Stimulated activated effector memory CD8-positive, alpha-beta T cell treated with anti-CD3 and anti-CD28 coated beads, Interleukin-12 subunit alpha, Interleukin-12 subunit beta, amount 100 ng/mL, for 72 hours (primary cell): ENCODE data around the gene SERHL2.
"Not testable (repeated sequence)": the region's sequence is repeated elsewhere in the genome, so short reads cannot be mapped to it uniquely, and the experiment has no call there.

Experiments
- ATAC-seq: fragments of 150-1000 bp; cut with Tn5 transposase; 2 replicates; pipeline ENCODE4 v1.10.0; 2021
- DNase-seq, 2 donors: peaks; one replicate each; pipeline ENCODE4 v3.0.0; 2021 to 2022; ENCODE audit warnings: low spot score in 2 of 2
- H3K27ac Mint-ChIP-seq: one replicate; pipeline ENCODE4 v1.8.0; 2022; ENCODE audit warnings: mild to moderate bottlenecking, mixed read lengths
- H3K36me3 Mint-ChIP-seq: one replicate; pipeline ENCODE4 v1.8.0; 2022; ENCODE audit warnings: mild to moderate bottlenecking, mixed read lengths
- H3K4me1 Mint-ChIP-seq: one replicate; pipeline ENCODE4 v1.8.0; 2022; ENCODE audit warnings: mixed read lengths
- H3K4me3 Mint-ChIP-seq: one replicate; pipeline ENCODE4 v1.8.0; 2022; ENCODE audit warnings: mild to moderate bottlenecking, mixed read lengths
- H3K9me3 Mint-ChIP-seq: one replicate; pipeline ENCODE4 v1.8.0; 2022; ENCODE audit warnings: mixed read lengths

SERHL2 gene

DNA sequence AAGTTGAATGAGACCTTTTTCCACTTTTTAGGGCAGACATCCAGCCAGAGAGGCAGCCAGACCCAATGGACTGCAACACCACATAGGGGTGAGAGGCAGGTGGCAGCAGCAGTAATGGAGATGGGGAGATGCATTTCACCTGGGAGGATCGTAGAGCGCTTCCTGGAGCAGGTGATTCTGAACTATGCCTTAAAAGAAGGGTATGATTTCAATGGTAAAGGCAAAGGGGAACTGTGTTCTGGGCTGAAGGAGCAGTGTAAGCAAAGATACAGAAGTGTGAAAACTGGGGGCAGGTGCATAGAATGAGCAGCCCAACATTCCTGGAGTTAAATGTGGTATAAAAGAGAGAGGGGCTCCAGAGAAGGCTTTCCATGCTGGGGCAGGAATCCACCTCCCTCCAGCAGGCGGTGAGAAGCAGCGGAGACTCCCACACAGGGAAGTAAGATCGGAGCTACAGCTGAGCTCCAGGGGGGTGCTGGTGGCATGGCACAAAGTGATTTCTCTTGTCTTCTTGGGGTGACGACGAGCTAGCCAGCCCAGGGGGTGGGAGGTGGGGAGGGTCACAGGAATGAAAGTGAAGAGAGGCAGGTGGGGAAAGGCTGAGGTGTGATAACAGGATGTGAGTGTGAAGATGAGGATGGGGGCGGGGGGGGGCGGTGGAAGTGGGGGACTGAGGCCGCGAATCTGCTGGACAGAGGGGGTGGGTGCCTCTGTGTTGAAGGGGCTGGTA is 4.3 kb upstream of the SERHL2 start:
- DNase-seq: no peak
- H3K27ac Mint-ChIP-seq: no peak overlapping the region

DNA sequence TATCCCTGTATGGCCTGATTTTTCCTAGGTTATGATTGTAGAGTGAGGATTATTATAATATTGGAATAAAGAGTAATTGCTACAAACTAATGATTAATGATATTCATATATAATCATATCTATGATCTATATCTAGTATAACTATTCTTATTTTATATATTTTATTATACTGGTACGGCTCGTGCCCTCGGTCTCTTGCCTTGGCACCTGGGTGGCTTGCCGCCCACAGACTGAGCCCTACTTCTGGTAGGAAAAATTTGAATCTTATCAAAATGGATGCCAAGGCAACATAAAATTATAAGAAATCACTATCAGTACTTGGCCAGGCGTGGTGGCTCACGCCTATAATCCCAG is 1.5 kb upstream of the SERHL2 start:
- ATAC-seq, H3K36me3 Mint-ChIP-seq, H3K9me3 Mint-ChIP-seq, DNase-seq: not testable (repeated sequence)
- peak overlapping the region; percentile 81 for H3K27ac Mint-ChIP-seq
- peak overlapping the region; percentile 76 for H3K4me3 Mint-ChIP-seq
- H3K4me1 Mint-ChIP-seq: peaks cover 20% of the 10 kb centered on the region

More for the DNA sequence above, 4.3 kb upstream of the SERHL2 start:
- H3K9me3 Mint-ChIP-seq: no peaks in the 10 kb centered on the region
- ATAC-seq: no peak
- H3K4me3 Mint-ChIP-seq: no peak overlapping the region
- peaks cover 20% of the 10 kb centered on the region for H3K4me1 Mint-ChIP-seq
- no peaks in the 10 kb centered on the region for H3K36me3 Mint-ChIP-seq

DNA sequence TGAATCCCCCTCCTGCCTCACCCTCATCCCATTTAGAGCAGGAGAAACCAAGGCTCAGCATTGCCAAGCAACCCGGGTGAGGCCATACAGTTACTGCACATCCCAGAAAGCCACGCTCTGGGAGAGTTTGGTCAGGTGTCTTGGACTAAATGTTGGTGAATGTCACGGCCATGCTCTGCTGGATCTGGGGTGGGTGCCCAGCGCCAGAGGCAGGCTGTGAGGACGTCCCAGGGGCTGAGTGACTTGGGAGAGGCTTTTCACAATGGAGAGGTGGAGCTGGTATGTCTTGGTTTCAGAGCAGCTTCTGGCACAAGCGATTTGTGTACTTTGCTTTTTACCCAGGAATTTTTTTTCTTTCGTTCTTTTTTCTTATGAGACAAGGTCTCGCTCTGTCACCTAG is 6.6 kb downstream of the SERHL2 start:
- H3K36me3 Mint-ChIP-seq: no peaks in the 10 kb centered on the region
- ATAC-seq: no peak
- no peak overlapping the region for H3K27ac Mint-ChIP-seq
- no peaks in the 10 kb centered on the region for H3K9me3 Mint-ChIP-seq
- DNase-seq: no peak
- H3K4me1 Mint-ChIP-seq: peaks cover 7% of the 10 kb centered on the region
- no peak overlapping the region for H3K4me3 Mint-ChIP-seq

DNA sequence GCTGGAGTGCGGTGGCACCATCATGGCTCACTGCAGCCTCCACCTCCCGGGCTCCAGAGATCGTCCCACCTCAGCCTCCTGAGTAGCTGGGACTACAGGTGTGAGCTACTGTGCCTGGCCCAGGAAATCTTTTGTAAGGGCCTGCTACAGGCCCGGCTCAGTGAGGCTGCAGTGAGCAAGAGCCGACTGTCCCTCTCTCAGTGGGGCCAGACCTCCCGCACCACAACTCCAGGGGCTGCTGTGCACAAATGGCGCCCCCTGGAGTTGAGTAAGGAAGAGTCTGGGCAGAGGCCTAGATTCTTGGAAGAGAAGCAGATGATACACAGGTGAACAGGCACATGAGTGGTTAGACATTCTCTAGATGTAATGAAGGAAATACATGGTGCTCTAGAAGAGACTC is 7.0 kb downstream of the SERHL2 start:
- ATAC-seq (peak; percentile 47), DNase-seq (no peak)
- no peak overlapping the region for H3K4me3 Mint-ChIP-seq
- H3K9me3 Mint-ChIP-seq: no peaks in the 10 kb centered on the region
- H3K36me3 Mint-ChIP-seq: no peaks in the 10 kb centered on the region
- H3K4me1 Mint-ChIP-seq: peaks cover 7% of the 10 kb centered on the region
- H3K27ac Mint-ChIP-seq: no peak overlapping the region

DNA sequence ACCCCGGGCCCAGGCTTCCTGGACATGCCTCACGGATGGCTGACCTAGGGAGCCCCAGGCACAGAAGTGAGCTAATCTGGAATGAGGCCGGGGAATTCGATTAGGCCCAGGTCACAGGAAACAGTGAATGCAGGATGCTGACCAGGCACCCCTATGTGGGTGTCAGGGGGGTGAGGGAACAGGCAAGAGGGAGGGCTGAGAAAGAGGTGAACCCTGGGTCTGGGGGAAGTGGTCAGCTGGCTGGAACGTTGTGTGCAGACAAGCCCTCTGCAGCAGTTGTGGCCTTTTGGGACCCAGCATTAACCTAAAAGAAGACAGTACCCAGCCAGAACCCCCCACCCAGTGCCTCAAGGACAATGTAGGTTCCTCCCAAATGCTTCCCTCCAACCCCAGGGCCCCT is 8.1 kb downstream of the SERHL2 start:
- peaks cover 7% of the 10 kb centered on the region for H3K4me1 Mint-ChIP-seq
- no peak overlapping the region for H3K4me3 Mint-ChIP-seq
- ATAC-seq (no peak), DNase-seq (no peak)
- H3K9me3 Mint-ChIP-seq: no peaks in the 10 kb centered on the region
- H3K36me3 Mint-ChIP-seq: no peaks in the 10 kb centered on the region
- H3K27ac Mint-ChIP-seq: no peak overlapping the region

DNA sequence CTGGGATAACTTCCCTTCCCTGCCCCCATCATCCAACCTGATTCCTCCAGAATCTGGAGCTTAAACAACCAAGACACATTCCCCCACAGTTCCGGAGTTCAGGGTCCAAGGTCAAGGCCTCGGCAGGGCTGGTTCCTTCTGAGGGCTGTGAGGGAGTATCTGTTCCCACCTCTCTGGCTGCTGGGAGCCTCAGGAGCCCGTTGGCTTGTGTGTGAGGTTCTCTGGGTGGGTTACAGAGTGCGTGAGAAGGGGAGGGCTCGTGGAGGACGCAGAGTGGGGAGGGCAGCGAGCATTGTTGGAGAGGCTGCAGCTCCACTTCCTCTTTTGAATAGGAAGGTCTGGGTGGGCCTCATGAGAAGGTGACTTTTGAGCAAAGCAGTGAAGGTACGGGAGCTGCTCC is 8.5 kb downstream of the SERHL2 start:
- no peak for ATAC-seq
- DNase-seq: no peak
- no peak overlapping the region for H3K4me3 Mint-ChIP-seq
- no peaks in the 10 kb centered on the region for H3K9me3 Mint-ChIP-seq
- H3K27ac Mint-ChIP-seq: no peak overlapping the region
- H3K4me1 Mint-ChIP-seq: peaks cover 7% of the 10 kb centered on the region
- H3K36me3 Mint-ChIP-seq: no peaks in the 10 kb centered on the region

DNA sequence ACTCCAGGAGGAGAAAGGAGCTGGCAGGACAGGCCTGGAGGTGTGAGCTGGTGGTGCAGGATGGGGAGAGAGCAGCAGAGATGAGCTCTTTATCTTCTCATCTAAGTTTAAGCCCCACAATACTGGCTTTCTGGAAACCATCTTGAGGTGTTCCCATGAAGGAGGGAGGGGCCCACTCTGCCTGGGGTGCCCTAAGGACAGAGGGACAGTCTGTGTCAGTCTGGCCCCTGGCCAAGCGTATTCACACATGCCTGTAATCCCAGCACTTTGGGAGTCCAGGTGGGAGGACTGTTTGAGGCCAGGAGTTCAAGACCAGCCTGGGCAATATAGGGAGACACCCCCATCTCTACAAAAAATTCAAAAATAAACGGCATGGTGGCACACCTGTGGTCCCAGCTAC is 8.9 kb downstream of the SERHL2 start:
- no peaks in the 10 kb centered on the region for H3K36me3 Mint-ChIP-seq
- no peaks in the 10 kb centered on the region for H3K9me3 Mint-ChIP-seq
- H3K27ac Mint-ChIP-seq: no peak overlapping the region
- ATAC-seq: no peak
- peaks cover 7% of the 10 kb centered on the region for H3K4me1 Mint-ChIP-seq
- no peak for DNase-seq
- H3K4me3 Mint-ChIP-seq: no peak overlapping the region

DNA sequence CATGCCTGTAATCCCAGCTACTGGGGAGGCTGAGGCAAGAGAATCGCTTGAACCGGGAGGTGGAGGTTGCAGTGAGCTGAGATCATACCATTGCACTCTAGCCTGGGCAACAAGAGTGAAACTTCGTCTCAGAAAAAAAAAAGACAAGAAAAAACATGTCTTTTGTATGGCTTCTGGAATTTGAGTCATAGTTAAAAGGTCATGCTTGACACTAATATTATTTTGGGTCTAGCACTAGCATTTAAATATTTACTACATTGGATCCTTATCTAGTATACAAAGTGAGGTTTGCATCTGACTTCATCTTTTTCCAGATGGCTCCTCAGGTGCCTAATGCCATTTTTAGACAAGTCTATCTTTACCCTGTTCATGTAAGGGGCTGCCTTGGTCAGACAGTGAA is 10.2 kb downstream of the SERHL2 start:
- not testable (repeated sequence) for H3K36me3 Mint-ChIP-seq, H3K27ac Mint-ChIP-seq, H3K9me3 Mint-ChIP-seq, DNase-seq, H3K4me3 Mint-ChIP-seq, H3K4me1 Mint-ChIP-seq, ATAC-seq

DNA sequence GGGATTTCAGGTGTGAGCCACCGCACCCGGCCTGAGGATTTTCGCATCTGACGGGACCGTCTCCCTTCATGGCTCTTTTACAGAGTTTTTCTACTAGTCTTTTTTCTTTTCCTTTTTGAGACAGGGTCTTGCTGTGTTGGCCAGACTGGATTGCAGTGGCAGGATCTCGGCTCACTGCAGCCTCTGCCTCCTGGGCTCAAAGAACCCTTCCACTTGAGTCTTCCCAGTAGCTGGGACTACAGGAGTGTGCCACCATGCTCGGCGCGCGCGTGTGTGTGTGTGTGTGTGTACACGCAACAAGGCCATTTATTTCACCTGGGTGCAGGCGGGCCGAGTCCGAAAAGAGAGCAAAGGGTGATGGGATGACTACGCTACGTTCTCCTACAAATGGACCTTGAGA is 10.9 kb downstream of the SERHL2 start:
- Mint-ChIP-seq H3K27ac (no peak overlapping the region), H3K36me3 (no peaks in the 10 kb centered on the region), H3K9me3 (no peaks in the 10 kb centered on the region), H3K4me1 (peaks cover 7% of the 10 kb centered on the region), H3K4me3 (no peak overlapping the region)
- ATAC-seq (no peak), DNase-seq (no peak)

DNA sequence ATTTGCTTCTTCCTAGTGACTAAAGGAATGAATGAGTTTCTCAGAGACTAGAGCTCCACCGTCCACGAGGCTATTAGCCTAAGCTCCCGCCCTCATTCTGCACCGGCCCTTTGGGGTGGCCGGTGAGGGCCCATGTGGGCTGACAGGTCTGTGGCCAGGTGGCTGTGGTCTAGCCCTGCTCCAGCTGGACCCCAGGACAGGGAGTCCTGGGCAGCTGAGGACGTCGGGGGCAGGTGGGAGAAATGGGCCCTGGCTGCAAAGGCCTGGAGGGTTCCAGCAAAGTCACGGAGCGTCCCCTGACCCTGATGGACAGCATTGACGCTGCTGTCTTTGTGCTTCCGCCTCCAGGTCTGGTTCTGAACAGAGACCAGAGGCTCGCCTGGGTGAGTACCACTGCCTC is 12.2 kb downstream of the SERHL2 start:
- no peak for ATAC-seq
- Mint-ChIP-seq H3K4me3 (no peak overlapping the region), H3K36me3 (peaks cover 10% of the 10 kb centered on the region), H3K9me3 (no peaks in the 10 kb centered on the region), H3K4me1 (peaks cover 3% of the 10 kb centered on the region), H3K27ac (no peak overlapping the region)
- no peak for DNase-seq

DNA sequence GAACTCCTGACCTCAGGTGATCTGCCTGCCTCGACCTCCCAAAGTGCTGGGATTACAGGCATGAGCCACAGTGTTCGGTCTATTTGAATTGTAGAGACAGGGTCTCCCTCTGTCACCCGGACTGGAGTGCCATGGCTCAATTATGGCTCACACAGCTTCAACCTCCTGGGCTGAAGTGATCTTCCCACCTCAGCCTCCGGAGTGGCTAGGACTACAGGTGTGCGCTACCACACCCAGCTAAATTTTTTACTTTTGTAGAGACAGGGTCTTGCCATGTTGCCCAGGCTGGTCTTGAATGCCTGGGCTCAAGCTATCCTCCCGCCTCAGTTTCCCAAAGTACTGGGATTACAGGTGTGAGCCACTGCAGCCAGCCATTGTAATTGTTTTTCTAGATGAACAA is 14.2 kb downstream of the SERHL2 start:
- not testable (repeated sequence) for H3K27ac Mint-ChIP-seq, H3K4me3 Mint-ChIP-seq, ATAC-seq, H3K4me1 Mint-ChIP-seq, H3K9me3 Mint-ChIP-seq, DNase-seq
- H3K36me3 Mint-ChIP-seq: peaks cover 30% of the 10 kb centered on the region

DNA sequence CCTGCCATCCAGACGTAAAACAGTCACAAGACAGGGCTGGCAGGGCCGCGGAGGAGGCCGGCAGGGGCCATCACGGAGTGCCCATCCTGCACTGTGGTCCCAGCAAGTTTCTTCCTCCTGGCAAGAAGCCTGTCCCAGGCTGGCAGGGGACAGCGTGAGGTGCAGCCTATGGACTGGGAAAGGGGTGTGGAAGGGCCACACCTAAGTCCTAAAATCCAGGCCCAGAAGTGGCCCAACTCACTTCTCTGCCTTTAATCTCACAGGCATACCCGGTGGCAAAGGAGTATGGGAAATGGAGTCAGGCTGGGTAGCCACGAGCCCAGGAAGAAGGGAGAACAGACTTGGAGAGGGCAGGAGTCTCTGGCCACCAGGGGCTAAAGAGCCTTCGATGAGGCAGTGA is 16.8 kb downstream of the SERHL2 start:
- peak overlapping the region; percentile 52 for H3K27ac Mint-ChIP-seq
- H3K4me3 Mint-ChIP-seq, ATAC-seq: not testable (repeated sequence)

DNA sequence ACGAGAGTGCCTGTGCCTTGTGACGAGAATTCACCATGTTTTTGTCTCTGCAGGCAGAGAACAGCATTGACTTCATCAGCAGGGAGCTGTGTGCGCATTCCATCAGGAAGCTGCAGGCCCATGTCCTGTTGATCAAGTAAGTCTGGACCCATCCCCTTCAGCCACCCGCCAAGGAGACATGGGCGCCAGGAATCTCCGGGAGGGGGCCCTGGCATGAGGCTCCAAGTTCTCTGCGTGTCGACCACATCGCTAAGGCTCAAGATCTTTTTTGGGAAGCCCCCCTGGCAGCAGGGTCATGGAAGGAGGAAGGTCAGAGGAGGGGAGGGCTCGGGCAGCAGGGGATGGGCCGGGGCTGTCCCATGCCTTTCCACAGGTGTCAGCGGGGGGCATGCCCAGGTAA is 17.3 kb downstream of the SERHL2 start:
- H3K9me3 Mint-ChIP-seq, H3K4me3 Mint-ChIP-seq, H3K4me1 Mint-ChIP-seq, ATAC-seq, DNase-seq: not testable (repeated sequence)
- Mint-ChIP-seq H3K36me3 (peaks cover 52% of the 10 kb centered on the region), H3K27ac (peak overlapping the region; percentile 52)

More for the DNA sequence above, 16.8 kb downstream of the SERHL2 start:
- H3K4me1 Mint-ChIP-seq, H3K9me3 Mint-ChIP-seq, DNase-seq: not testable (repeated sequence)
- peaks cover 48% of the 10 kb centered on the region for H3K36me3 Mint-ChIP-seq

DNA sequence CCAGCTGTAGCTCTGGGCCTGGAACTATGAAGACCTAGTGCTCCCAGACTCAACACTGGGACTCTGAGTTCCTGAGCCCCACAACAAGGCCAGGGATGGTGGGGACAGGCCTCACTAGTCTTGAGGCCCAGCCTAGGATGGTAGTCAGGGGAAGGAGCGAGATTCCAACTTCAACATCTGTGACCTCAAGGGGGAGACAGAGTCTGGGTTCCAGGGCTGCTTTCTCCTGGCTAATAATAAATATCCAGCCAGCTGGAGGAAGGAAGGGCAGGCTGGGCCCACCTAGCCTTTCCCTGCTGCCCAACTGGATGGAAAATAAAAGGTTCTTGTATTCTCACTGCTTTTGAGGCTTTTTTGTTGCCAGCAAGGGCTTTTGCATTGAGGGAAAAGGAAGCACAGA is 20.3 kb downstream of the SERHL2 start:
- H3K9me3 Mint-ChIP-seq: not testable (repeated sequence)

DNA sequence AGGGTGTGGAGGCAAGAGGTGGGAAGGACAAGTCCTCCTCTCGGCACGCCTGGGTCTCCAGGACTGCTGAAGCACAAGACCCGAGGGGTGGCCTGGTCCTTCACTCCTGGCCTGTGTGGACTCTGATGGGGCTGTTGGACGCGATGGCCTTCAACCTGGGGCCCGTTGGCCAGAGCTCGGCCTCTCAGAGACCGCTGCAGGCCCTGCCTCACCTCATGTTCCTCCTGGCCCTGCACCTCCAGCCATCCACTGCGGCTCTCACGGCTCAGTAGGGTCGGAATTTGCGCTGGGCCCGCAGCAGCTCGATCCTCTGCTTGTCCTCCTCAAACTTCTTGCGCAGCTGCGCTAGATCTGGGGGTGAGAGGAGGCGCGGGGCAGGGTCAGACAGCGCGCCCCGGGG is 20.7 kb downstream of the SERHL2 start:
- peaks cover 80% of the 10 kb centered on the region for H3K36me3 Mint-ChIP-seq
- ATAC-seq, H3K9me3 Mint-ChIP-seq, H3K4me1 Mint-ChIP-seq, H3K27ac Mint-ChIP-seq, H3K4me3 Mint-ChIP-seq, DNase-seq: not testable (repeated sequence)

More for the DNA sequence above, 20.3 kb downstream of the SERHL2 start:
- peaks cover 76% of the 10 kb centered on the region for H3K36me3 Mint-ChIP-seq
- DNase-seq, H3K27ac Mint-ChIP-seq, H3K4me3 Mint-ChIP-seq, H3K4me1 Mint-ChIP-seq, ATAC-seq: not testable (repeated sequence)

DNA sequence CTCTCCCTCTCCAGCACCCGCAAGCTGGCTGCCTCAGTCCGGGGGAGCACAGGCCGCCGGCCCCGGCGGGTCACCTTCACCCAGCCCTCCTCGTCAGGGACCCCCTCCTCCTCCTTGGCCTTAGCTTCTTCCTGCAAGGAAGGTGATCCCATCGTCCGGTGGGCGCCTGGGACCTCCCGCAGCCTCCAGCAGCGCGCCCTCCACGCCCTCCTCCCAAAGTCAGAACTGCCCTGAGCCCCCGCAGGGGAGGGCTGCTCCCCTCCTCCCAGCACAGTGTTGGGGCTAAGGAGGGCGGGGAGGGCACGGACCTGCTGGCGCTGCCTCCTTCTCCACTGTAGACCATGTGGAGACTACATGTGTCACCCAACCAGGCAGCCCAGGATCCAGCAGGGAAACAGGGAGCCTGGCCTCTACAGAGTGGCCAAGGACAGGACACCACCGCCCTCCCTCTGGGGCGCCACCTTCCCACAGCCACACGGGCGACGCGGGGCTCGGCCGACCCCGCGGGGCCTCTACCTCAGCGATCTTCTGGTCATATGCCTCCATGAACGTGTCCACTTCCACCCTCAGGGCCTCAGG is 22.3 kb downstream of the SERHL2 start:
- not testable (repeated sequence) for H3K9me3 Mint-ChIP-seq, DNase-seq, ATAC-seq, H3K4me3 Mint-ChIP-seq, H3K27ac Mint-ChIP-seq, H3K4me1 Mint-ChIP-seq
- peaks cover 78% of the 10 kb centered on the region for H3K36me3 Mint-ChIP-seq
